Fibroblast of peridontal ligament (primary cell): ENCODE data around the gene SYTL1.

ENCODE experiments used
- DNase-seq: peaks from one replicate; pipeline ENCODE4 v3.0.0-alpha.2; 2010; ENCODE audit errors: extremely low read depth

SYTL1 gene

DNA sequence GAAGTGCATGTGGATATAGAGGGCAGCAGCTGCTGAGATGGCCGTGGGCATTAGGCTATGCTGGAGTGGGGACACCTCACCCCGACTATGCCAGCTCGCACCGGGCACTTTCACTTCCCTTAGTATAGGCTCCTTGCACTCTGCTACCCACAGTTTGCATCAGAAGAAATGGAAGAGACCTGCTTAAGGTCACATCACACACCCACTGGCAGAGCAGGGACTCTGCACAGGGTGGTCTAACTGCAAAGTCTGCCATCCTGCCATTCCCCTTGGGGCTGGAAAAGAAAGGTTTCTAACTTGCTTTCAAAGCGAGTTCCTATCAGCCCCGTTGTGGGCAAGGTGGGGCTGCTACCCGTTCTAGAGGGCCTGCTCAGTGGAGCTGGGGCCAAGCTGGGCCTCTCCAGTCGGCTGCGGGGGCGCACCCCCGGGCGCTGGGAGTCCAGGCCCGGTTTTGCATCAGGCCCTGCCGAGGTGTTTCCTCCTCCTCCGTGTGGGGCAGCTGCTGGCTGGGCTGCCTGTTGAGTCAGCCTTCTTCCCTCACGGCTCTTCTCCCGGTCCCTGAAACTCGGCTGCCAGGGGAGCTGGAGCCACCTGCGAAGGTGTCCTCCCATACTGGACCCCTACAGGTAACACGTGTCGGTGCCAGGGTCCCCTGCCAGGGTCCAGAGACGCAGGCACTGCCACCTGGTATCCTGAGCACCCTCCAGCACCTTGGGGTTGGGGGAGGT, at the start of gene SYTL1:
Gene SYTL1, plus strand, starts transcription at position 498 of the 728 bp plus-strand sequence. CDS start 3,313 bp downstream, outside the sequence.
- peak; percentile 43 for DNase-seq

- DNase-seq = no peak
Observed at GRCh38 chr1:27292106-27292505, 49.7 kb upstream of the SYTL1 start.

DNA sequence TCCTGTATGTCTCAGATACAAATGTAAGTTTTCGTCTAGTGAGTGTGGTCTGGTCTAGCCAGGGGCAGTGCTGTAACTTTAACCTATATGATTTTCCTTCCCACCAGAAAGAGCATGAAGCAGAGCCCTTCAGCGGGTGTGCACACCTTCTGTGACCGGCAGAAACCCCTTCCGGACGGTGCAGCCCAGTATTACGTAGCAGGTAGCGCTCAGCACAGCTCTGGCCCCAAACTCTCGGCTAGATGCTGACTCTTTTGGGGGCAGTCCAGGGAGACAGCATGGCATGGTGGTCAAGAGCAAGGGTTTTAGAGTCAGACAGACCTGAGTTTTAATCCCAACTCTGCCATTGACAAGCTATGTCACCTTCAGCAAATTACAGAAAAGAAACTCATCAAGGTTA, 47.9 kb upstream of the SYTL1 start:
- DNase-seq = no peak

DNA sequence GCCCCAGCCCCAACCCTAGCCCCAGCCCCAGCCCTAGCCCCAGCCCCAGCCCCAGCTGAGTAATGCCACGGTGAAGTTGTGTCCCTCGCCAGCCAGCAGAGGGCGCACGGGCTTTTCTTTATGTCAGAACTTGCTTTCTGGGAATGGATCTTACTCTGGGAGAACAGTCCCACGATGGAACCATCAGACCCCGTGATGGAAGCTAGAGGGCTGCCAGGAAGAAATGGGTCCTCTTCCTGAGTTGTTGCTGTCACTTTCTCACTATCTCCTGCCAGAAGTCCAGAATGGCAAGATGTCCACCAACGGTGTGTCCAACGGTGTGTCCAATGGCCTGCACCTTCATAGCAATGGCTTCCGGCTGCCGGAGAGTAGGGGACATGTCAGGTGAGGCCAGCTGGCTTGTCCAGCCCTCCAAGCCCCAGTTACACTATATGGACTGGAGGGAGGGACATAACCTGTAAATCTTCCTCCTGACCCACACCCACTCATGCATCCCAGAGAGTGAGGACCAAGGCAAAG, 45.0 kb upstream of the SYTL1 start:
- DNase-seq = peak; percentile 62

- DNase-seq = no peak
Observed at GRCh38 chr1:27297903-27298302, 43.9 kb upstream of the SYTL1 start.

- no peak for DNase-seq
Observed at GRCh38 chr1:27298632-27299384, 43.0 kb upstream of the SYTL1 start.

DNA sequence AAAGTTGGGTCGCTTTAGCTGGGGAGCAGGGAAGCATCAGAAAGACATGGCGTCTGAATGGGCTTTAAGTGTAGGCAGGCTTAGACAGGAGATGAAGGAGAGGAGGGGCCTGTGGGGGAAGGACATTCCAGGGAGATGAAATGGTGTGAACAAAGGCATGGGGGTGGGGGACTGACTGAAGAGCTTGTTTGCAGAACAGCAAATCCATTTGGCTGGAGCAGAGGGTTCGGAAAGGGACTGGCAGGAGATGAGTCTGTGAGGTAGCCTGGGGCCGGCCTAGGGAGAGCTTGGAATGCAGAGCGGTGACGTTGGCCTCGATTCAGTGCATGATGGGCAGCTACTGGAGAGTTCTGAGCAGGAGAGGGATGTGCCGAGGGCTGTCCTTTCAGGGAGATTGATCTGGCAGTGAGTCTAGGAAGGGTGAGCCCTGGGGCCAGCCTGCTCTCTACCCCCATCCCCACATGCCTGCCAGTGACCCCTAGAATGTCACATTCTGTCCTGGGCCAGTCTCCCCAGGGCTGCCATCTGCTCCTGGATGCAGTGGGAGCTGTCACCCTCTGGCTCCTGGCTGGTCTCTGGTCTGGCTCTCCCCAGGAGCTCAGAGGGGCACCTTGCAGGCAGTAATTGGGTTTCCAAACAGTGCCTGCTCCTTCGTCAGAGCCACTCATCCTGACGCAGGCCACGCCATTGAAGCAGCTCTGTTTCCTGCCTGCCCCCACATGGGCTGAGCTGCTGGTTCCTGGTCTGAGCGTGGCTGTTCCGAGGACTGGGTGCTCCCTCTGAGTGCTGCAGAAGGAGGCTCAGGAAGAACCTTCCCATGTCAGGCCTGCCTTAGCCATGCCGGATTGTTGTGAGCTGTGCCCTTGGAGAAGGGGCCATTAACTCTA, 42.2 kb upstream of the SYTL1 start:
- DNase-seq = peak; percentile 94

- peak; percentile 93 for DNase-seq
Observed at GRCh38 chr1:27300341-27301051, 41.3 kb upstream of the SYTL1 start.

GRCh38 chr1:27301052-27301422, 40.8 kb upstream of the SYTL1 start:
- DNase-seq = no peak

GRCh38 chr1:27301582-27302199, 40.1 kb upstream of the SYTL1 start:
- DNase-seq = no peak

DNA sequence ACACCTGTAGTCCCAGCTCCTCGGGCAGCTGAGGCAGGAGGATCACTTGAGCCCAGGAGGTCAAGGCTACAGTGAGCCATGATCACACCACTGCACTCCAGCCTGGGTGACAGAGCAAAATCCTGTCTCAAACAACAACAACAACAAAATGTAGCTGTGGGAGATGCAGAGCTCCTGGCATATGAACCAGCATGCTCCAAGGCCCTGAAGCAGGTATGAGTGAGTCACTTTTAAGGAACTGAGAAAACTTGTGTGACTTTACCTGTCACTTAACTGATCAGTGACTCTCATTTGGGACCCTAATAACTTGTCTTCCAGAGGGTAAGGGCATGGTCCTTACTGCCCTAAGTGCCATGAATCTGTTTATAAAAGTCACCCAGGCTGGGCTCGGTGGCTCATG, 39.2 kb upstream of the SYTL1 start:
- no peak for DNase-seq

DNA sequence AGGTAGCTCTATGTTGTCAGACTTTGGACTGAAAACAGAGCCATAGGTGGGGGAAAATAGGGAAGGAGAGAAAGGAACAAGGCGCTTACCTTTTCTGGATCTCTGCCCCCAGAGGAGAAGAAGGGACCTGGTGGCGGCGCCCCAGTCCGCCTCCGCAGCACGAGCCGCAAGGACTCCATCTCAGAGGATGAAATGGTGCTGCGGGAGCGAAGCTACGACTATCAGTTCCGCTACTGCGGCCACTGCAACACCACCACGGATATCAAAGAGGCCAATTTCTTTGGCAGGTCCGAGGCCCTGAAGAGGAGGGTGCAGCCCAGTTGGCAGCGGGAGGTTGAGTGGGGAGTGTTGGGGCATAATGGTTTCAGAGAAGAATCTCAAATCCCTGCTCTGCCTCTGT, 38.3 kb upstream of the SYTL1 start:
- DNase-seq = no peak

DNA sequence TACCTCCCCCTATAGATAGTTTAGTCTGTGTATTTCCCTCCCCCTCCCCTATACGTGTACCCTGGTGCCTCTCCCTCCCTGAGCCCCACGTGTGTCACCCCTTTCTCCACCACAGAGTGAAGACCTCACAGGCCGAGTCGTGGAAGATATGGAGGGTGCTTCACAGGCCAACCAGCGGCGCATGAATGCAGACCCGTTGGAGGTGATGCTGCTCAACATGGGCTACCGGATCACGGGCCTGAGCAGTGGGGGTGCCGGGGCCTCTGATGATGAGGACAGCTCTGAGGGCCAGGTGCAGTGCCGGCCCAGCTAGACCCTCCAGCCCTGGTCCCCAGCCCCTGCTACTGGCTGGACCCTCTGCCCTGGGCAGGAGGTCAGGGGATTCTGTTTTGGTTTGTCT, 35.8 kb upstream of the SYTL1 start:
- DNase-seq = no peak

- DNase-seq = no peak
Observed at GRCh38 chr1:27306892-27307761, 34.7 kb upstream of the SYTL1 start.

DNA sequence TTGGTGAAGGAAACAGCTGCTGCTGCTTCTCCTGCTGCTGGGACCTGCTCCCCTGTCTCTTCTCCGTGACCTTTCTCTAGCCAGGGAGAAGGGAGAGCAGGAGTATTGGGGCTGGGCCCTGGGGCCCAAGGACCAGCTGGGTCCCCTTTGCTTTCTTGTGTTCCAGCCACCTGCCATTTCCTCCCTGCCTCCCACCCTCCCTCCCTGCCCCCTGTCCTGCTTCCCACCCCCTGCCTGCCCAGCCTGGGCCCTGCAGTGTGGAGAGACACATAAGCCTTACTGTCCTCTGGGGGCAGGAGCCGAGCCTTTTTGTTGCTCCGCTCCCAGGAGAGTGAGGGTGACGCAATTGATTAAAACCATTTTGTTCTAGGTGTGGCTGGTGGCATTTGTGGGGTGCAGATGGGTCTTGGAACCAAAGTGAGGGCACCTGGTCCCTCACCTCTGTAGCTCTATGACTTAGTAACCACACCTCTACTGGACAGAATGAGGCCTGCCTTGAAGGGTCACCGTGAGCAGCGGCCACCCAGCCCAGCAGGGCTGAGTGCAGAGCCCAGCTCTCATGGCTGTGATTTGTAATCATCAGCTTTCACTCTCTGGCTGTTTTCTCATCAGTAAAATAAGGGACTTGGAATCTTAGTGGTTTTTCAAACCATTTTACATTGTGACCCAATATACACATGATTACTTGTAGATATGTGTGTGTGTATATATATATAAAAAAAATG, 33.8 kb upstream of the SYTL1 start:
- no peak for DNase-seq

DNA sequence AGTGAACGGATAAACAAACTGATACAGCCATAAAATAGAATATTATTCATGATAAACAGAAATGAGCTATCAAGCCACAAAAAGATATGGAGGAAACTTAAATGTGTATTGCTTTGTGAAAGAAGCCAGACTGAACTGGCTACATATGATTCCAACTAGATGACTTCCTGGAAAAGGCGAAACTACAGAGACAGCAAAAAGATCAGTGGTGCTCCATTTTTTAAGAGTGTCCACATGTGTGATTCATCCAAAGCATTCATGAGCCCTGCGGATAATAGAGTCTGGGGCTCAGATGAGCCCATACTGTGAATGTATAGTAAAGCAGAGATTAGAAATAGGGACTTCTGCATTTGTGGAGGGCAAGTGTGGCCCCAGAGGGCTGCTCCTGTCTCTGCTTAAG, 27.7 kb upstream of the SYTL1 start:
- DNase-seq = peak; percentile 14

GRCh38 chr1:27314737-27315136, 27.1 kb upstream of the SYTL1 start:
- no peak for DNase-seq

- no peak for DNase-seq
Observed at GRCh38 chr1:27316860-27317259, 25.0 kb upstream of the SYTL1 start.

DNA sequence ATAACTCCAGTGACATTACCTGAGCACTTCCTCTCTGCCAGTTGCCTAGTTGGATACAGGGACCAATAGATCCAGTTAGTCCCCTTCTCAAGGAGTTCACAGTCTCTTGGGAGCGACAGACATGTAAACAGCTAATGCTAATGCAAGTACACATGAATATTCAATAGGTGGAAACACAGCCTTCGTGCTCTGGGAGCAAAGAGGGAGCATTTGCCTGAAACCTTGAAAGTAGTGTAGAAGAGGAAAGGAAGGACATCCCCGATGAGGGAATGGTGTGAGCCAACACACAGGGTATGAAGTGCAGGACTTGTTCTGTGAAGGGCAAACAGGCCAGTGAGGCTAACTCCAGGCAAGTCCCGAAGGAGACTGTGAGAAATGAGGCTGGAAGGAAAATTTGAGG, 23.7 kb upstream of the SYTL1 start:
- DNase-seq = no peak
